ENCODE measurements around the gene DSPP.

GRCh38 chr4:87584222-87584908 is 24.0 kb upstream of the DSPP start:
- no peak for TF ChIP-seq CTCF (IDR thresholded peaks at IDR 0.05)
- TF ChIP-seq EP300 (IDR thresholded peaks at IDR 0.05; ENCODE audit: low read depth): no peak

Measured in transverse colon (tissue), 3 donors.